ENCODE data around the gene NXF1. TPM values are rescaled to one million over a fixed set of nuclear protein-coding genes. Genes with fewer than 3 reads are reported as not detected.
"Not testable (repeated sequence)": the region's sequence is repeated elsewhere in the genome, so short reads cannot be mapped to it uniquely, and the experiment has no call there.

NXF1 gene
- polyA plus RNA-seq, 1 experiment = 48.9 TPM

GRCh38 chr11:62774407-62774806 is 30.8 kb downstream of the NXF1 start:
- CTCF ChIA-PET = interaction anchor here (1.0 to 2.7 kb wide), 2 partner anchors 10 to 12 kb away, joined by 3 to 30 read pairs; no protein-coding TSS in a partner anchor
- no peak overlapping the region for H3K4me3 ChIP-seq (ENCODE audit: low read depth, low read length)
- no peaks in the 10 kb centered on the region for H3K9me3 ChIP-seq (ENCODE audit: control insufficient read depth, insufficient read depth, low read length)
- no peaks in the 10 kb centered on the region for H3K27me3 ChIP-seq (ENCODE audit: control insufficient read depth, insufficient read depth, low read length)
- no peak overlapping the region for H3K27ac ChIP-seq (ENCODE audit: low read depth, low read length)
- TF ChIP-seq, protein P1, sequence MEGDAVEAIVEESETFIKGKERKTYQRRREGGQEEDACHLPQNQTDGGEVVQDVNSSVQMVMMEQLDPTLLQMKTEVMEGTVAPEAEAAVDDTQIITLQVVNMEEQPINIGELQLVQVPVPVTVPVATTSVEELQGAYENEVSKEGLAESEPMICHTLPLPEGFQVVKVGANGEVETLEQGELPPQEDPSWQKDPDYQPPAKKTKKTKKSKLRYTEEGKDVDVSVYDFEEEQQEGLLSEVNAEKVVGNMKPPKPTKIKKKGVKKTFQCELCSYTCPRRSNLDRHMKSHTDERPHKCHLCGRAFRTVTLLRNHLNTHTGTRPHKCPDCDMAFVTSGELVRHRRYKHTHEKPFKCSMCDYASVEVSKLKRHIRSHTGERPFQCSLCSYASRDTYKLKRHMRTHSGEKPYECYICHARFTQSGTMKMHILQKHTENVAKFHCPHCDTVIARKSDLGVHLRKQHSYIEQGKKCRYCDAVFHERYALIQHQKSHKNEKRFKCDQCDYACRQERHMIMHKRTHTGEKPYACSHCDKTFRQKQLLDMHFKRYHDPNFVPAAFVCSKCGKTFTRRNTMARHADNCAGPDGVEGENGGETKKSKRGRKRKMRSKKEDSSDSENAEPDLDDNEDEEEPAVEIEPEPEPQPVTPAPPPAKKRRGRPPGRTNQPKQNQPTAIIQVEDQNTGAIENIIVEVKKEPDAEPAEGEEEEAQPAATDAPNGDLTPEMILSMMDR (IDR thresholded peaks at IDR 0.05; ENCODE audit: low read depth, low read length) = no peak
- DNase-seq (ENCODE audit: low read depth, low spot score) = no peak
- POLR2A ChIA-PET = interaction anchor here (0.6 to 1.0 kb wide), 2 partner anchors 81 to 109 kb away, joined by 3 to 6 read pairs; partner anchors contain the start of genes C11orf98 and CSKMT

DNA sequence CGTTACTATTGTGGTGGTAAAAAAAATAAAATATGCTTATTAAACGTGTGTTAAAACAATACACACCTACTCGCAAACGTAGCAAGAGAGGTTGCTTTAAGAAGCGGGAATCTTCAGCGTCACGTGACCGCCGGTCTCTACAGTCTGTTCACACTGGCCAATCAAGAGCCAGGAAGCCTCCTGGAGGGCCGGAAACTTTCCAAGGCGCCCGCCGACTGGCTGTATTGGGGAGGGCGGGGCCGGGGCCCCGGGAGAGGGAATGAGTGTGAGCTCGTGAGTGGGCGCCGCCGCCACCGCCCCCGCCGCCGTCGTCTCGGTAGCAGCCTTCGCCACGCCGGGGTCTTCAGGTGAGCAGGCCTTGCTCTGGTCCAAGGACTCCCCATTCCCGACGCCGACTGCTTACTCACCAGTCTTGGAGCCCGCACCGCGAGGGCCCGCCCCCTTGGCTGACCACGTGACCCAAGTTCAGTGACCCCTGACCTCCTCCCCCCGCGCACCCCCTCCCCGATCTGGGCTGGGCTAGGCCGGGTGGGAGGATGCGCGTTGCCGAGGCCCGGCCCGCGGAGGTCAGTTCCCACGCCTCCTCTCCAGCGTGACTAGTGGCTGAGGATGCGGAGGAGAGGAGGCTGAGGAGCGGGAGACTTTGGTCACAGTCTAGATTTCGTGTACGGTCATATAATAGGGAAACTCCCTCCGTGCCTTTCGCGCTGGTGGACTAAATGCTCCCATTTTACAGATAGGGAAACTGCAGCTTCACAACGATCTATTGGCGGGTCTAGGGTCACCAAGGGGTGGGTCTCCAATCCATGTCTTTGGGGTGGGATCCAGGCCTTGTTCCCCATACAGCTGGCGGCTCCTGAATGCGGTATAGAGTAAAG is 33.9 kb downstream of the NXF1 start, which contains the start of gene TAF6L:
Gene TAF6L, plus strand, starts transcription at position 253 of the 878 bp plus-strand sequence. CDS start 4,388 bp downstream, outside the sequence.
- no peaks in the 10 kb centered on the region for H3K9me3 ChIP-seq (ENCODE audit: control insufficient read depth, insufficient read depth, low read length)
- DNase-seq (ENCODE audit: low read depth, low spot score) = peak; percentile 89
- ChIA-PET CTCF (interaction anchor here (0.5 to 1.7 kb wide), 6 partner anchors 10 to 158 kb away, joined by 3 to 9 read pairs (median 4); partner anchors contain the start of genes POLR2G and TMEM179B), POLR2A (interaction anchor here (0.7 to 3.1 kb wide), 9 partner anchors 10 to 106 kb away, joined by 3 to 21 read pairs (median 6); partner anchors contain the start of genes C11orf98, CSKMT, HNRNPUL2 and POLR2G)
- TF ChIP-seq, protein P1 (IDR thresholded peaks at IDR 0.05; ENCODE audit: low read depth, low read length) = no peak
- no peaks in the 10 kb centered on the region for H3K27me3 ChIP-seq (ENCODE audit: control insufficient read depth, insufficient read depth, low read length)
- H3K27ac ChIP-seq (ENCODE audit: low read depth, low read length) = peak within 1 kb of the TSS; percentile 85
- H3K4me3 ChIP-seq (ENCODE audit: low read depth, low read length) = peak within 1 kb of the TSS; percentile 77

DNA sequence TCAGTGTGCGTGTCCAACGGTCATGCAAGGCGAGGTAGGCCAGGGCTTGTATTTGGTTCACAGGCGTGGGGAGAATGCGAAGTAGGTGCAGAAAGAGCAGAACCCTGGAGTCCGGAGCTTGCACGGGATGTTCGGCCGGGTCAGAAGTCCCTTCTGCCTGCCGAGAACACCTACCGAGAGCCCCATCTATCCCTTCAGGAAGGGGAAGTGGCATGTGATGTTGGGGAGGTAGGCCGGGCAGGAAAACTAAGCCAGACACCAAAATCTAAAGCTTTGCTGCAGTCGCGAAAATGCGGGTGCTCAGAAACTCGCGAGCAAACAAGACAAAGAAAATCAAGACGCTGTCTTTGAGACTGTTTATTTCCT is 34.5 kb downstream of the NXF1 start:
- Histone ChIP-seq H3K9me3 (ENCODE audit: control insufficient read depth, insufficient read depth, low read length) (no peaks in the 10 kb centered on the region), H3K27me3 (ENCODE audit: control insufficient read depth, insufficient read depth, low read length) (no peaks in the 10 kb centered on the region), H3K4me3 (ENCODE audit: low read depth, low read length) (peak overlapping the region; percentile 55), H3K27ac (ENCODE audit: low read depth, low read length) (peak overlapping the region; percentile 75)
- ChIA-PET CTCF (interaction anchor here (0.6 to 1.7 kb wide), 3 partner anchors 9 to 157 kb away, joined by 3 to 9 read pairs (median 3); partner anchors contain the start of gene POLR2G), POLR2A (interaction anchor here (0.6 to 3.1 kb wide), 9 partner anchors 9 to 105 kb away, joined by 3 to 21 read pairs (median 6); partner anchors contain the start of genes C11orf98, CSKMT, HNRNPUL2 and POLR2G)
- TF ChIP-seq, protein P1 (IDR thresholded peaks at IDR 0.05; ENCODE audit: low read depth, low read length) = no peak
- no peak for DNase-seq (ENCODE audit: low read depth, low spot score)

DNA sequence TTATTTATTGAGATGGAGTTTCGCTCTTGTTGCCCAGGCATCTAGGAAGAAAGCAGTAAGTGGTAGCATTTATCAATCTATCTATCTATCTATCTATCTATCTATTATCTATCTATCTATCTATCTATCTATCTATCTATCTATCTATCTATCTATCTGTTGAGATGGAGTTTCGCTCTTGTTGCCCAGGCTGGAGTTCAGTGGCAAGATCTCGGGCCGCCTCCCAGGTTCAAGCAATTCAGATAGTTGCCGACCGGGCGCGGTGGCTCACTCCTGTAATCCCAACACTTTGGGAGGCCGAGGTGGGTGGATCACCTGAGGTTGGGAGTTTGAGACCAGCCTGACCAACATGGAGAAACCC is 44.4 kb downstream of the NXF1 start:
- POLR2A ChIA-PET = interaction anchor here (0.6 to 1.1 kb wide), 4 partner anchors 10 to 96 kb away, joined by 3 to 8 read pairs (median 4); partner anchors contain the start of genes C11orf98, CSKMT and TAF6L
- not testable (repeated sequence) for H3K9me3 ChIP-seq (ENCODE audit: control insufficient read depth, insufficient read depth, low read length); H3K27ac ChIP-seq (ENCODE audit: low read depth, low read length); H3K4me3 ChIP-seq (ENCODE audit: low read depth, low read length); H3K27me3 ChIP-seq (ENCODE audit: control insufficient read depth, insufficient read depth, low read length); DNase-seq (ENCODE audit: low read depth, low spot score)
- CTCF ChIA-PET = interaction anchor here (0.6 to 0.7 kb wide), 2 partner anchors 122 to 589 kb away, joined by 3 to 6 read pairs; no protein-coding TSS in a partner anchor

GRCh38 chr11:62757846-62758788 is 47.1 kb downstream of the NXF1 start:
- DNase-seq (ENCODE audit: low read depth, low spot score) = no peak
- POLR2A ChIA-PET = interaction anchor here (1.4 kb wide), 1 partner anchor 83 kb away, joined by 3 read pairs; no protein-coding TSS in a partner anchor
- CTCF ChIA-PET = interaction anchor here (0.6 kb wide), 2 partner anchors 278 to 1220 kb away, joined by 3 to 4 read pairs; no protein-coding TSS in a partner anchor
- TF ChIP-seq, protein P1 (IDR thresholded peaks at IDR 0.05; ENCODE audit: low read depth, low read length) = no peak
- Histone ChIP-seq H3K27ac (ENCODE audit: low read depth, low read length) (no peak overlapping the region), H3K9me3 (ENCODE audit: control insufficient read depth, insufficient read depth, low read length) (no peaks in the 10 kb centered on the region), H3K27me3 (ENCODE audit: control insufficient read depth, insufficient read depth, low read length) (no peaks in the 10 kb centered on the region), H3K4me3 (ENCODE audit: low read depth, low read length) (no peak overlapping the region)
